WTC11 (cell line): ENCODE results near the gene WDR3. TPM values are rescaled to one million over a fixed set of nuclear protein-coding genes. Genes with fewer than 3 reads are reported as not detected.

Experiments used
- ESRRA ChIP-seq: sonication (generic); formaldehyde crosslinking; IDR thresholded peaks from 2 replicates; pipeline ENCODE4 v1.8.1; 2022; ENCODE audit warnings: mild to moderate bottlenecking, missing genetic modification reagents, borderline replicate concordance
- GTF2I ChIP-seq: fragments of 250-450 bp; sonication (Bioruptor Pico); conservative IDR thresholded peaks from 2 replicates; pipeline ENCODE4 v1.4.0; 2021; ENCODE audit warnings: mild to moderate bottlenecking
- JAZF1 ChIP-seq: fragments of 250-450 bp; sonication (Bioruptor Pico); IDR thresholded peaks from 2 replicates; pipeline ENCODE4 v1.9.0; 2021; ENCODE audit warnings: moderate library complexity, mild to moderate bottlenecking, inconsistent platforms
- KAT7 ChIP-seq: sonication (generic); formaldehyde crosslinking; IDR thresholded peaks from 2 replicates; pipeline ENCODE4 v1.8.1; 2023; ENCODE audit warnings: missing genetic modification reagents, mild to moderate bottlenecking, borderline replicate concordance
- MXD4 ChIP-seq: fragments of 250-450 bp; sonication (Bioruptor Pico); IDR thresholded peaks from 2 replicates; pipeline ENCODE4 v1.8.0; 2021; ENCODE audit warnings: mild to moderate bottlenecking, moderate library complexity, borderline replicate concordance
- MYBL2 ChIP-seq: sonication (generic); formaldehyde crosslinking; IDR thresholded peaks from 2 replicates; pipeline ENCODE4 v1.8.1; 2023; ENCODE audit warnings: mild to moderate bottlenecking, moderate library complexity, missing genetic modification reagents
- NFATC4 ChIP-seq: fragments of 250-450 bp; sonication (Bioruptor Pico); IDR thresholded peaks from 2 replicates; pipeline ENCODE4 v1.9.0; 2021; ENCODE audit warnings: mild to moderate bottlenecking
- NR3C1 ChIP-seq: sonication (generic); formaldehyde crosslinking; conservative IDR thresholded peaks from 2 replicates; pipeline ENCODE4 v1.8.1; 2023; ENCODE audit warnings: low read depth, mild to moderate bottlenecking, missing genetic modification reagents
- TEAD4 ChIP-seq: sonication (generic); formaldehyde crosslinking; IDR thresholded peaks from 2 replicates; pipeline ENCODE4 v1.8.0; 2022; ENCODE audit warnings: mild to moderate bottlenecking, missing genetic modification reagents
- ZNF121 ChIP-seq: sonication (generic); formaldehyde crosslinking; IDR thresholded peaks from 2 replicates; pipeline ENCODE4 v1.8.0; 2023; ENCODE audit warnings: missing genetic modification reagents
- ZNF263 ChIP-seq: sonication (generic); formaldehyde crosslinking; IDR thresholded peaks from 2 replicates; pipeline ENCODE4 v1.8.1; 2022; ENCODE audit warnings: low read depth, mild to moderate bottlenecking, moderate library complexity, missing genetic modification reagents
- total RNA-seq: library from RNA; stranded (reverse); gene quantifications from 3 replicates; pipeline ENCODE4 v1.2.3, GENCODE V29; 2021
- TF ChIP-seq, protein P1 (sequence below): fragments of 250-450 bp; sonication (Bioruptor Pico); IDR thresholded peaks from 2 replicates; pipeline ENCODE4 v1.9.0; 2021; ENCODE audit warnings: mild to moderate bottlenecking
- TF ChIP-seq, protein P2 (sequence below): fragments of 250-450 bp; sonication (Bioruptor Pico); conservative IDR thresholded peaks from 2 replicates; pipeline ENCODE4 v1.9.0; 2021; ENCODE audit warnings: mild to moderate bottlenecking
- TF ChIP-seq, protein P3 (sequence below): sonication (generic); formaldehyde crosslinking; conservative IDR thresholded peaks from 2 replicates; pipeline ENCODE4 v1.8.1; 2022; ENCODE audit warnings: mild to moderate bottlenecking, missing genetic modification reagents
- TF ChIP-seq, protein P4 (sequence below): fragments of 250-450 bp; sonication (Bioruptor Pico); IDR thresholded peaks from 2 replicates; pipeline ENCODE4 v1.9.0; 2021; ENCODE audit warnings: moderate library complexity, mild to moderate bottlenecking, inconsistent platforms, borderline replicate concordance
- TF ChIP-seq, protein P5 (sequence below): sonication (generic); formaldehyde crosslinking; IDR thresholded peaks from 2 replicates; pipeline ENCODE4 v1.8.1; 2022; ENCODE audit warnings: low read depth, missing genetic modification reagents, borderline replicate concordance
- TF ChIP-seq, protein P6 (sequence below): sonication (generic); formaldehyde crosslinking; IDR thresholded peaks from 2 replicates; pipeline ENCODE4 v1.8.1; 2023; ENCODE audit warnings: mild to moderate bottlenecking, missing genetic modification reagents
- TF ChIP-seq, protein P7 (sequence below): sonication (generic); formaldehyde crosslinking; IDR thresholded peaks from 2 replicates; pipeline ENCODE4 v1.8.0; 2022; ENCODE audit warnings: mild to moderate bottlenecking, missing genetic modification reagents
- TF ChIP-seq, protein P8 (sequence below): fragments of 250-450 bp; sonication (Bioruptor Pico); IDR thresholded peaks from 2 replicates; pipeline ENCODE4 v2.1.2; 2022; ENCODE audit warnings: mild to moderate bottlenecking, moderate library complexity
- TF ChIP-seq, protein P9 (sequence below): fragments of 250-450 bp; sonication (Bioruptor Pico); IDR thresholded peaks from 2 replicates; pipeline ENCODE4 v1.8.0; 2021; ENCODE audit warnings: mild to moderate bottlenecking
- TF ChIP-seq, protein P10 (sequence below): fragments of 200-600 bp; IDR thresholded peaks from 2 replicates; pipeline ENCODE4 v1.8.0; 2022; ENCODE audit warnings: antibody characterized with exemption

Gene WDR3
- total RNA-seq, 1 experiment from 2014 or later = 50.0 TPM

DNA sequence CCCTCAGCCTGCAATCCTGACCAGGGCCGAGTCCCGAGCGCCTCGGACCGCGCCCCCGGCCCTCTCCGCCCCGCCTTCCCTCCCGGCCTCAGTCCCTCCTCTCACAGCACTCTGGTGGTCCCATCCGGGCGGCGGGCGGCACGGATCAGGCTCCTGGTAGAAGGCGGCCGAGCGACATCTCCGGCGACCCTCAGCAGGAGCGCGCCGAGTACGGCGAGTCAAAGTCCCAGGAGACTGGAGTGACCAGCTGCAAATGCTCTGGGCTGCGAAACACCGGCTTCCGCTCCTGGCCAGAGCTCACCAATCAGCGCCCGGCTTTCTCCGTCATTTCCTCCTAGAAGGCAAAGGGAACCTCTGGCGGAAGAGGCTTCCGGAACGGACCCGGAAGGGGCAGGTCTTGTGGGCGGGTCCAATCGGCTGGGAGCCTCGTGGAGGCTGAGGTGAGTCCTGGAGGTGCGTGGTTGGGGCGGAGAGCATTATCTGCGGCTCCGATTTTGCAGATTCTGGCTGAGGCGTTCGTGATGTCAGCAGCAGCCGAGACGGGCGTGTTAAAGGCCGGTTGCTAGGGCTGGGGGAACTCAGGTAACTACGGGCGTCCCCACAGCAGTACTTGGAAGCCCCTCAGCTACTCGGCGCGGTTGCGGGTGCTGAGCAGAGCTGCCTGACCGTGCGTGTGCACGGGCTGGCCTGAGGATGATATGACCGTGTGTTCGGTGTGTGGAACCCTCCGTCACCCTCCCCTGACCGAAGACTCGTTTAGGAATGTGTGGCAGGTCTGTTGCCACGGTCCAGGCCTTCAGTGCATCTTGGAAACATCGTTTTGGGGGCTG, at the start of gene WDR3, which contains the start of gene GDAP2 (continued):
- TF ChIP-seq, protein P1, sequence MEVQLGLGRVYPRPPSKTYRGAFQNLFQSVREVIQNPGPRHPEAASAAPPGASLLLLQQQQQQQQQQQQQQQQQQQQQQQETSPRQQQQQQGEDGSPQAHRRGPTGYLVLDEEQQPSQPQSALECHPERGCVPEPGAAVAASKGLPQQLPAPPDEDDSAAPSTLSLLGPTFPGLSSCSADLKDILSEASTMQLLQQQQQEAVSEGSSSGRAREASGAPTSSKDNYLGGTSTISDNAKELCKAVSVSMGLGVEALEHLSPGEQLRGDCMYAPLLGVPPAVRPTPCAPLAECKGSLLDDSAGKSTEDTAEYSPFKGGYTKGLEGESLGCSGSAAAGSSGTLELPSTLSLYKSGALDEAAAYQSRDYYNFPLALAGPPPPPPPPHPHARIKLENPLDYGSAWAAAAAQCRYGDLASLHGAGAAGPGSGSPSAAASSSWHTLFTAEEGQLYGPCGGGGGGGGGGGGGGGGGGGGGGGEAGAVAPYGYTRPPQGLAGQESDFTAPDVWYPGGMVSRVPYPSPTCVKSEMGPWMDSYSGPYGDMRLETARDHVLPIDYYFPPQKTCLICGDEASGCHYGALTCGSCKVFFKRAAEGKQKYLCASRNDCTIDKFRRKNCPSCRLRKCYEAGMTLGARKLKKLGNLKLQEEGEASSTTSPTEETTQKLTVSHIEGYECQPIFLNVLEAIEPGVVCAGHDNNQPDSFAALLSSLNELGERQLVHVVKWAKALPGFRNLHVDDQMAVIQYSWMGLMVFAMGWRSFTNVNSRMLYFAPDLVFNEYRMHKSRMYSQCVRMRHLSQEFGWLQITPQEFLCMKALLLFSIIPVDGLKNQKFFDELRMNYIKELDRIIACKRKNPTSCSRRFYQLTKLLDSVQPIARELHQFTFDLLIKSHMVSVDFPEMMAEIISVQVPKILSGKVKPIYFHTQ (CRISPR knock-in tag) = no peak
- TF ChIP-seq ZNF263 (CRISPR knock-in tag) = no peak
- TF ChIP-seq MYBL2 = 0 out of 2 replicates have a peak, but pooled peaks have one; percentile 12
- TF ChIP-seq, protein P2, sequence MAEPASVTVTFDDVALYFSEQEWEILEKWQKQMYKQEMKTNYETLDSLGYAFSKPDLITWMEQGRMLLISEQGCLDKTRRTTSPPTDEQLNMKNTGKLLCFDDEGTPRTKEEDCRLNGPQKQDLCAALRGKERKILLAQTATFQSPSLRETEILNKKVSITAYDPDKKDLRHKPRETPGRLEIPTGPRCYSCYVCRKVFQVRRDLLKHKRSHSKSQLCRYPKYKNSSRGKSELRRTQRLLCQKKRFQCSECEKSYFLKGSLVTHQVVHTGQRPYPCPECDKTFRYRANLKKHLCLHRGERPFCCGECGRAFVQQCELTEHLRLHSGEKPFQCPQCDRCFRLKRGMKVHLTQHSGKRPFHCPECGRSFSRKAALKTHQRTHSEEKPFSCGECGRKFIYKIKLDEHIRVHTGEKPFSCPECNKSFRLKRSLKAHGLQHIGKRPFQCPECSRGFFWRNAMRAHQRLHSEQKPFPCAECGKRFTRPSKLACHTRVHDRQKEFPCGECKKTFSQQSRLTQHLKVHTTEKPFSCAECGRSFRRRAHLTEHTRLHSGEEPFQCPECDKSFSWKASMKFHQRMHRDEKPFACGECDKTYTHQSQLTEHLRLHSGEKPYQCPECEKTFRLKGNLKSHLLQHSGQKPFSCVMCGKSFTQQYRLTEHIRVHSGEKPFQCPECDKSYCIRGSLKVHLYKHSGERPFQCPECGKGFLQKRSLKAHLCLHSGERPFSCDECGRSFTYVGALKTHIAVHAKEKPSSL (CRISPR knock-in tag) = no peak
- TF ChIP-seq, protein P3, sequence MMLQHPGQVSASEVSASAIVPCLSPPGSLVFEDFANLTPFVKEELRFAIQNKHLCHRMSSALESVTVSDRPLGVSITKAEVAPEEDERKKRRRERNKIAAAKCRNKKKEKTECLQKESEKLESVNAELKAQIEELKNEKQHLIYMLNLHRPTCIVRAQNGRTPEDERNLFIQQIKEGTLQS (CRISPR knock-in tag) = no peak
- no peak for TF ChIP-seq ESRRA
- TF ChIP-seq GTF2I (CRISPR knock-in tag) = no peak
- no peak for TF ChIP-seq NFATC4 (CRISPR knock-in tag)
- TF ChIP-seq ZNF121 = no peak
- no peak for TF ChIP-seq JAZF1
- TF ChIP-seq TEAD4 = no peak
- TF ChIP-seq, protein P4, sequence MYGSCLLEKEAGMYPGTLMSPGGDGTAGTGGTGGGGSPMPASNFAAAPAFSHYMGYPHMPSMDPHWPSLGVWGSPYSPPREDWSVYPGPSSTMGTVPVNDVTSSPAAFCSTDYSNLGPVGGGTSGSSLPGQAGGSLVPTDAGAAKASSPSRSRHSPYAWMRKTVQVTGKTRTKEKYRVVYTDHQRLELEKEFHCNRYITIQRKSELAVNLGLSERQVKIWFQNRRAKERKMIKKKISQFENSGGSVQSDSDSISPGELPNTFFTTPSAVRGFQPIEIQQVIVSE = no peak
- TF ChIP-seq, protein P5, sequence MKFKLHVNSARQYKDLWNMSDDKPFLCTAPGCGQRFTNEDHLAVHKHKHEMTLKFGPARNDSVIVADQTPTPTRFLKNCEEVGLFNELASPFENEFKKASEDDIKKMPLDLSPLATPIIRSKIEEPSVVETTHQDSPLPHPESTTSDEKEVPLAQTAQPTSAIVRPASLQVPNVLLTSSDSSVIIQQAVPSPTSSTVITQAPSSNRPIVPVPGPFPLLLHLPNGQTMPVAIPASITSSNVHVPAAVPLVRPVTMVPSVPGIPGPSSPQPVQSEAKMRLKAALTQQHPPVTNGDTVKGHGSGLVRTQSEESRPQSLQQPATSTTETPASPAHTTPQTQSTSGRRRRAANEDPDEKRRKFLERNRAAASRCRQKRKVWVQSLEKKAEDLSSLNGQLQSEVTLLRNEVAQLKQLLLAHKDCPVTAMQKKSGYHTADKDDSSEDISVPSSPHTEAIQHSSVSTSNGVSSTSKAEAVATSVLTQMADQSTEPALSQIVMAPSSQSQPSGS = no peak
- TF ChIP-seq, protein P6, sequence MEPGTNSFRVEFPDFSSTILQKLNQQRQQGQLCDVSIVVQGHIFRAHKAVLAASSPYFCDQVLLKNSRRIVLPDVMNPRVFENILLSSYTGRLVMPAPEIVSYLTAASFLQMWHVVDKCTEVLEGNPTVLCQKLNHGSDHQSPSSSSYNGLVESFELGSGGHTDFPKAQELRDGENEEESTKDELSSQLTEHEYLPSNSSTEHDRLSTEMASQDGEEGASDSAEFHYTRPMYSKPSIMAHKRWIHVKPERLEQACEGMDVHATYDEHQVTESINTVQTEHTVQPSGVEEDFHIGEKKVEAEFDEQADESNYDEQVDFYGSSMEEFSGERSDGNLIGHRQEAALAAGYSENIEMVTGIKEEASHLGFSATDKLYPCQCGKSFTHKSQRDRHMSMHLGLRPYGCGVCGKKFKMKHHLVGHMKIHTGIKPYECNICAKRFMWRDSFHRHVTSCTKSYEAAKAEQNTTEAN = 0 out of 2 replicates have a peak, but pooled peaks have one; percentile 51
- TF ChIP-seq, protein P7, sequence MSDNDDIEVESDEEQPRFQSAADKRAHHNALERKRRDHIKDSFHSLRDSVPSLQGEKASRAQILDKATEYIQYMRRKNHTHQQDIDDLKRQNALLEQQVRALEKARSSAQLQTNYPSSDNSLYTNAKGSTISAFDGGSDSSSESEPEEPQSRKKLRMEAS = peak; percentile 81
- TF ChIP-seq, protein P8, sequence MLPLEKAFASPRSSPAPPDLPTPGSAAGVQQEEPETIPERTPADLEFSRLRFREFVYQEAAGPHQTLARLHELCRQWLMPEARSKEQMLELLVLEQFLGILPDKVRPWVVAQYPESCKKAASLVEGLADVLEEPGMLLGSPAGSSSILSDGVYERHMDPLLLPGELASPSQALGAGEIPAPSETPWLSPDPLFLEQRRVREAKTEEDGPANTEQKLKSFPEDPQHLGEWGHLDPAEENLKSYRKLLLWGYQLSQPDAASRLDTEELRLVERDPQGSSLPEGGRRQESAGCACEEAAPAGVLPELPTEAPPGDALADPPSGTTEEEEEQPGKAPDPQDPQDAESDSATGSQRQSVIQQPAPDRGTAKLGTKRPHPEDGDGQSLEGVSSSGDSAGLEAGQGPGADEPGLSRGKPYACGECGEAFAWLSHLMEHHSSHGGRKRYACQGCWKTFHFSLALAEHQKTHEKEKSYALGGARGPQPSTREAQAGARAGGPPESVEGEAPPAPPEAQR = no peak
- no peak for TF ChIP-seq NR3C1 (CRISPR knock-in tag)
- TF ChIP-seq MXD4 (CRISPR knock-in tag) = no peak
- TF ChIP-seq KAT7 (CRISPR knock-in tag) = no peak
- TF ChIP-seq, protein P9, sequence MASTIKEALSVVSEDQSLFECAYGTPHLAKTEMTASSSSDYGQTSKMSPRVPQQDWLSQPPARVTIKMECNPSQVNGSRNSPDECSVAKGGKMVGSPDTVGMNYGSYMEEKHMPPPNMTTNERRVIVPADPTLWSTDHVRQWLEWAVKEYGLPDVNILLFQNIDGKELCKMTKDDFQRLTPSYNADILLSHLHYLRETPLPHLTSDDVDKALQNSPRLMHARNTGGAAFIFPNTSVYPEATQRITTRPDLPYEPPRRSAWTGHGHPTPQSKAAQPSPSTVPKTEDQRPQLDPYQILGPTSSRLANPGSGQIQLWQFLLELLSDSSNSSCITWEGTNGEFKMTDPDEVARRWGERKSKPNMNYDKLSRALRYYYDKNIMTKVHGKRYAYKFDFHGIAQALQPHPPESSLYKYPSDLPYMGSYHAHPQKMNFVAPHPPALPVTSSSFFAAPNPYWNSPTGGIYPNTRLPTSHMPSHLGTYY (CRISPR knock-in tag) = no peak
- TF ChIP-seq, protein P10, sequence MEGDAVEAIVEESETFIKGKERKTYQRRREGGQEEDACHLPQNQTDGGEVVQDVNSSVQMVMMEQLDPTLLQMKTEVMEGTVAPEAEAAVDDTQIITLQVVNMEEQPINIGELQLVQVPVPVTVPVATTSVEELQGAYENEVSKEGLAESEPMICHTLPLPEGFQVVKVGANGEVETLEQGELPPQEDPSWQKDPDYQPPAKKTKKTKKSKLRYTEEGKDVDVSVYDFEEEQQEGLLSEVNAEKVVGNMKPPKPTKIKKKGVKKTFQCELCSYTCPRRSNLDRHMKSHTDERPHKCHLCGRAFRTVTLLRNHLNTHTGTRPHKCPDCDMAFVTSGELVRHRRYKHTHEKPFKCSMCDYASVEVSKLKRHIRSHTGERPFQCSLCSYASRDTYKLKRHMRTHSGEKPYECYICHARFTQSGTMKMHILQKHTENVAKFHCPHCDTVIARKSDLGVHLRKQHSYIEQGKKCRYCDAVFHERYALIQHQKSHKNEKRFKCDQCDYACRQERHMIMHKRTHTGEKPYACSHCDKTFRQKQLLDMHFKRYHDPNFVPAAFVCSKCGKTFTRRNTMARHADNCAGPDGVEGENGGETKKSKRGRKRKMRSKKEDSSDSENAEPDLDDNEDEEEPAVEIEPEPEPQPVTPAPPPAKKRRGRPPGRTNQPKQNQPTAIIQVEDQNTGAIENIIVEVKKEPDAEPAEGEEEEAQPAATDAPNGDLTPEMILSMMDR = no peak
